Measurements from ENCODE around the gene KRT71. TPM values are rescaled to one million over a fixed set of nuclear protein-coding genes. Genes with fewer than 3 reads are reported as not detected.

The KRT71 gene
- total RNA-seq, 1 experiment from 2014 or later, result not detected

DNA sequence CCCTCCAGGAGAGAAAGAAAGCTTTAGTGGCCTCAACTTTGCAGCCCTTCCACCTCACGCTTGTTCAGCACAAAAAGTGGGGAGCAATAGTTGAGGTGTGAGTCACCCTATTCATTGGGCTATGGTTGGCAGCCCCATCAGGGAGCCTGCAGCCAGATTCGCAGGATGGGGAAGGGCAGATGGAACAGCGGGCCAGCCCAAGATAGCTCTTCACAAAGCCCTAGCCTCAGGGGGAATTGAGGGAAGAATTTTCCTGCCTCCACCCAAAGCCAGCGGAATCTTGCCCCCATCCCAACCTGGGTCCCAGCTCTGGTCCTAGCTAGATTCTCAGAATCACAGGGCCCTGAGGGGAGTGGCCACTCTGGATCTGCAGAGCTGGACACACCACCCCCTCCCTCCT, 29.1 kb downstream of the KRT71 start:
- ChIA-PET POLR2A (ENCODE audit: unreplicated experiment) (interaction anchor here (0.5 to 0.6 kb wide), 4 partner anchors 29 to 422 kb away, joined by 3 to 8 read pairs (median 4); no protein-coding TSS in a partner anchor), CTCF (interaction anchor here (0.6 to 1.3 kb wide), 3 partner anchors 59 to 128 kb away, joined by 3 to 4 read pairs (median 3); no protein-coding TSS in a partner anchor)
- Histone ChIP-seq H3K4me3 (no peak overlapping the region), H3K9me2 (ENCODE audit: insufficient read depth) (no peaks in the 10 kb centered on the region), H3K9me3 (ENCODE audit: insufficient read depth, low read depth) (no peaks in the 10 kb centered on the region), H3K79me2 (ENCODE audit: low read depth) (no peaks in the 10 kb centered on the region), H4K20me1 (ENCODE audit: insufficient read depth) (no peaks in the 10 kb centered on the region), H3K36me3 (ENCODE audit: low read depth) (no peaks in the 10 kb centered on the region), H3K4me1 (replicated peaks; ENCODE audit: insufficient read depth) (peaks cover 66% of the 10 kb centered on the region), H3K27ac (peak overlapping the region; percentile 96; the same call in 1 of the 2 replicates), H3K27me3 (ENCODE audit: insufficient read depth, low read depth) (no peaks in the 10 kb centered on the region), H3K4me2 (peak overlapping the region; percentile 79), H2AFZ (no peak overlapping the region), H3F3A (ENCODE audit: insufficient read depth, low read depth) (peaks cover 26% of the 10 kb centered on the region)
- TF ChIP-seq, protein P1, sequence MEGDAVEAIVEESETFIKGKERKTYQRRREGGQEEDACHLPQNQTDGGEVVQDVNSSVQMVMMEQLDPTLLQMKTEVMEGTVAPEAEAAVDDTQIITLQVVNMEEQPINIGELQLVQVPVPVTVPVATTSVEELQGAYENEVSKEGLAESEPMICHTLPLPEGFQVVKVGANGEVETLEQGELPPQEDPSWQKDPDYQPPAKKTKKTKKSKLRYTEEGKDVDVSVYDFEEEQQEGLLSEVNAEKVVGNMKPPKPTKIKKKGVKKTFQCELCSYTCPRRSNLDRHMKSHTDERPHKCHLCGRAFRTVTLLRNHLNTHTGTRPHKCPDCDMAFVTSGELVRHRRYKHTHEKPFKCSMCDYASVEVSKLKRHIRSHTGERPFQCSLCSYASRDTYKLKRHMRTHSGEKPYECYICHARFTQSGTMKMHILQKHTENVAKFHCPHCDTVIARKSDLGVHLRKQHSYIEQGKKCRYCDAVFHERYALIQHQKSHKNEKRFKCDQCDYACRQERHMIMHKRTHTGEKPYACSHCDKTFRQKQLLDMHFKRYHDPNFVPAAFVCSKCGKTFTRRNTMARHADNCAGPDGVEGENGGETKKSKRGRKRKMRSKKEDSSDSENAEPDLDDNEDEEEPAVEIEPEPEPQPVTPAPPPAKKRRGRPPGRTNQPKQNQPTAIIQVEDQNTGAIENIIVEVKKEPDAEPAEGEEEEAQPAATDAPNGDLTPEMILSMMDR (conservative IDR thresholded peaks at IDR 0.05), result no peak
- TF ChIP-seq EZH2 (IDR thresholded peaks at IDR 0.05; ENCODE audit: low read depth), result no peak
- peak; percentile 70 to 78 for DNase-seq
- BruUV-seq (replicated peaks), result no TSS peak
- intact Hi-C loops (cut with micrococcal nuclease; ENCODE audit: unreplicated experiment), result loop anchor here (2.0 to 10.0 kb wide), 5 partner anchors 127 to 451 kb away; no protein-coding TSS in a partner anchor

DNA sequence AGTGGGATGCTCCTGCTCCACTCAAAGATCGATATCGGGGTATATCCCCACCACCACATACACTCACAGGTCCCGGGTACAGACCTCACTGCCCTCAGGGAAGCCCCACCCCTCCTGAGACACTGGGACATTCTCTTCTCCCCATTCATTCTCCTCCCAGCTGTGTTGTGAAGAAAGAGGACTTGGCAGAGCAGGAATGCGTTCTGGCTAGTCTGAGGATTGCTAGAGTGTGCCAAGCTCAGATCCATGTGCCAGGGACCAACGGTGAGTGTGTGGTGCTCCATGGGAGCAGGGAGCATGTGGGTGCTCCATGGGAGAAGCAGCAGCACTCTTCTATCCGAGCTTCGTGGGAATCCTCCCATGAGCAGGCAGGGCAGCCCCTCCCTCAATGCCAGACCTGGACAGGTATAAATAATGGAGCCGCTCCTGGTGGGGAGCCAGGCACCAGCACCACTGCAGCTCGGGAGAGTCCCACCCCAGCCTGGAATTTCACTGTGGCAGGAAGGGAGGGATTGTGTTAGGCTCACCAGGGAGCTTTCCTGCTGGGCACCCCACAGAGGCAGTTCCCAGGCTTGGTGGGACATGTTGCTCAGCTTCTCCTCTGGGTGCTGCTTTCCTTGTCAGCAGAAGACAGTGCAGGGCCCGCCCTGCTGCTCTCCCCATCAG, 30.5 kb downstream of the KRT71 start:
- no peaks in the 10 kb centered on the region for H3K27me3 ChIP-seq (ENCODE audit: insufficient read depth, low read depth)
- no peaks in the 10 kb centered on the region for H3K9me2 ChIP-seq (ENCODE audit: insufficient read depth)
- H3K9me3 ChIP-seq (ENCODE audit: insufficient read depth, low read depth), result no peaks in the 10 kb centered on the region
- BruUV-seq (replicated peaks), result no TSS peak
- peaks cover 66% of the 10 kb centered on the region for H3K4me1 ChIP-seq (replicated peaks; ENCODE audit: insufficient read depth)
- CTCF ChIA-PET, result interaction anchor here (0.7 to 0.9 kb wide), 2 partner anchors 26 to 127 kb away, joined by 3 read pairs; no protein-coding TSS in a partner anchor
- peak overlapping the region; percentile 31; the same call in 1 of the 2 replicates for H3K4me3 ChIP-seq
- H4K20me1 ChIP-seq (ENCODE audit: insufficient read depth), result no peaks in the 10 kb centered on the region
- TF ChIP-seq EZH2 (IDR thresholded peaks at IDR 0.05; ENCODE audit: low read depth), result no peak
- TF ChIP-seq, protein P1 (conservative IDR thresholded peaks at IDR 0.05), result no peak
- peak overlapping the region; percentile 96 for H3K27ac ChIP-seq
- no peaks in the 10 kb centered on the region for H3K79me2 ChIP-seq (ENCODE audit: low read depth)
- POLR2A ChIA-PET (ENCODE audit: unreplicated experiment), result interaction anchor here (0.5 to 0.8 kb wide), 7 partner anchors 21 to 352 kb away, joined by 3 to 8 read pairs (median 3); partner anchors contain the start of gene KRT6A
- DNase-seq, result peak; percentile 78 to 87
- intact Hi-C loops (cut with micrococcal nuclease; ENCODE audit: unreplicated experiment), result loop anchor here (1.0 to 10.0 kb wide), 10 partner anchors 26 to 452 kb away; no protein-coding TSS in a partner anchor
- H3K4me2 ChIP-seq, result peak overlapping the region; percentile 79
- no peaks in the 10 kb centered on the region for H3K36me3 ChIP-seq (ENCODE audit: low read depth)
- H2AFZ ChIP-seq, result no peak overlapping the region
- H3F3A ChIP-seq (ENCODE audit: insufficient read depth, low read depth), result peaks cover 26% of the 10 kb centered on the region

GRCh38 chr12:52521568-52522266, 31.2 kb downstream of the KRT71 start:
- H3K9me2 ChIP-seq (ENCODE audit: insufficient read depth), result no peaks in the 10 kb centered on the region
- peaks cover 26% of the 10 kb centered on the region for H3F3A ChIP-seq (ENCODE audit: insufficient read depth, low read depth)
- no peaks in the 10 kb centered on the region for H4K20me1 ChIP-seq (ENCODE audit: insufficient read depth)
- no peaks in the 10 kb centered on the region for H3K27me3 ChIP-seq (ENCODE audit: insufficient read depth, low read depth)
- ChIA-PET POLR2A (ENCODE audit: unreplicated experiment) (interaction anchor here (0.6 to 0.7 kb wide), 5 partner anchors 79 to 353 kb away, joined by 3 to 4 read pairs (median 3); no protein-coding TSS in a partner anchor), CTCF (interaction anchor here (0.7 to 1.5 kb wide), 5 partner anchors 25 to 126 kb away, joined by 3 to 11 read pairs (median 3); no protein-coding TSS in a partner anchor)
- H3K4me1 ChIP-seq (replicated peaks; ENCODE audit: insufficient read depth), result peaks cover 66% of the 10 kb centered on the region
- H3K9me3 ChIP-seq (ENCODE audit: insufficient read depth, low read depth), result no peaks in the 10 kb centered on the region
- TF ChIP-seq, protein P1 (conservative IDR thresholded peaks at IDR 0.05), result no peak
- TF ChIP-seq EZH2 (IDR thresholded peaks at IDR 0.05; ENCODE audit: low read depth), result no peak
- BruUV-seq (replicated peaks), result no TSS peak
- no peak overlapping the region for H2AFZ ChIP-seq
- H3K4me3 ChIP-seq, result peak overlapping the region; percentile 31; the same call in 1 of the 2 replicates
- H3K36me3 ChIP-seq (ENCODE audit: low read depth), result no peaks in the 10 kb centered on the region
- intact Hi-C loops (cut with micrococcal nuclease; ENCODE audit: unreplicated experiment), result loop anchor here (1.0 to 10.0 kb wide), 10 partner anchors 25 to 453 kb away; no protein-coding TSS in a partner anchor
- H3K79me2 ChIP-seq (ENCODE audit: low read depth), result no peaks in the 10 kb centered on the region
- peak overlapping the region; percentile 79 for H3K4me2 ChIP-seq
- H3K27ac ChIP-seq, result peak overlapping the region; percentile 96
- DNase-seq, result peak; percentile 84 to 97
